SK-N-SH (cell line): Measurements from ENCODE around the gene CARM1. TPM values are rescaled to one million over a fixed set of nuclear protein-coding genes. Genes with fewer than 3 reads are reported as not detected.

Source experiments
- CTCF ChIA-PET: fragments of 300-600, 350-600 bp; formaldehyde crosslinking; extraction: SDS; loops from one replicate; lab custom pipeline; 2021; lab: Yijun Ruan, JAX
- POLR2A ChIA-PET: fragments of 350-600 bp; sonication (Branson Sonifier 250); formaldehyde crosslinking; extraction: SDS; loops from one replicate; lab custom pipeline; 2020; ENCODE audit warnings: antibody characterized with exemption, inconsistent platforms; lab: Yijun Ruan, JAX
- DNase-seq: peaks from one replicate; pipeline ENCODE4 v3.0.0; 2012
- H2AFZ ChIP-seq: fragments of 200-600 bp; sonication (generic); 2 replicates; pipeline ENCODE4 v1.8.1; 2016; ENCODE audit warnings: antibody characterized with exemption, mild to moderate bottlenecking, low read depth
- H3F3A ChIP-seq: fragments of 200-600 bp; sonication (generic); replicated peaks from 2 replicates; pipeline ENCODE3; 2016; ENCODE audit warnings: antibody characterized with exemption, mild to moderate bottlenecking; ENCODE audit not compliant: insufficient read depth
- H3K27ac ChIP-seq, 2 experiments: fragments of 200-500 bp in 1 of 2; fragments of 200-600 bp in 1 of 2; sonication (Bioruptor generic) in 1 of 2; sonication (generic), shearing (Covaris generic) in 1 of 2; 2 replicates each; pipeline versions ENCODE4 v1.5.1 to v1.6.1; 2014 to 2016; ENCODE audit warnings: low read depth in 2 of 2, inconsistent platforms in 1 of 2, low read length in 1 of 2, mild to moderate bottlenecking in 1 of 2, mixed read lengths in 1 of 2
- H3K27me3 ChIP-seq: fragments of 200-600 bp; sonication (generic), shearing (Covaris generic); 2 replicates; pipeline ENCODE4 v1.6.1; 2016; ENCODE audit warnings: mixed run types; ENCODE audit not compliant: insufficient read depth
- H3K36me3 ChIP-seq, 2 experiments: fragments of 200-500 bp in 1 of 2; fragments of 200-600 bp in 1 of 2; sonication (Bioruptor generic) in 1 of 2; sonication (generic) in 1 of 2; replicated peaks in 1 of 2; 2 replicates each; pipeline versions ENCODE3 to v1.5.1; 2014 to 2016; ENCODE audit warnings: low read length in 1 of 2, mild to moderate bottlenecking in 1 of 2; ENCODE audit not compliant: insufficient read depth in 2 of 2, control insufficient read depth in 1 of 2
- H3K4me1 ChIP-seq, 2 experiments: fragments of 200-500 bp in 1 of 2; fragments of 200-600 bp in 1 of 2; sonication (Bioruptor generic) in 1 of 2; sonication (generic), shearing (Covaris generic) in 1 of 2; 2 replicates each; pipeline versions ENCODE4 v1.5.1 to v1.6.1; 2014 to 2016; ENCODE audit warnings: low read depth in 1 of 2, low read length in 1 of 2, mixed run types in 1 of 2; ENCODE audit not compliant: insufficient read depth in 2 of 2, control insufficient read depth in 1 of 2
- H3K4me2 ChIP-seq: fragments of 200-600 bp; sonication (generic), shearing (Covaris generic); 2 replicates; pipeline ENCODE4 v1.6.1; 2017; ENCODE audit warnings: mixed run types
- H3K4me3 ChIP-seq, 2 experiments: fragments of 200-500 bp in 1 of 2; fragments of 200-600 bp in 1 of 2; sonication (Bioruptor generic) in 1 of 2; sonication (generic), shearing (Covaris generic) in 1 of 2; 2 replicates each; pipeline versions ENCODE4 v1.5.1 to v1.8.1; 2014 to 2016; ENCODE audit warnings: low read depth in 2 of 2, inconsistent platforms in 1 of 2, low read length in 1 of 2, mild to moderate bottlenecking in 1 of 2, mixed read lengths in 1 of 2, moderate library complexity in 1 of 2
- H3K79me2 ChIP-seq: fragments of 200-600 bp; sonication (generic); 2 replicates; pipeline ENCODE4 v1.8.1; 2017; ENCODE audit warnings: mild to moderate bottlenecking; ENCODE audit not compliant: insufficient read depth
- H3K9ac ChIP-seq: fragments of 200-600 bp; sonication (generic); 2 replicates; pipeline ENCODE4 v1.6.1; 2017; ENCODE audit warnings: mixed run types
- H3K9me2 ChIP-seq: fragments of 200-600 bp; sonication (generic); 2 replicates; pipeline ENCODE4 v1.6.1; 2017; ENCODE audit warnings: mixed run types
- H3K9me3 ChIP-seq: fragments of 200-600 bp; sonication (generic); 2 replicates; pipeline ENCODE4 v1.6.1; 2017; ENCODE audit warnings: mixed run types, mild to moderate bottlenecking, moderate library complexity
- H4K20me1 ChIP-seq: fragments of 200-600 bp; sonication (generic); 2 replicates; pipeline ENCODE4 v1.6.1; 2017; ENCODE audit warnings: mild to moderate bottlenecking, mixed run types; ENCODE audit not compliant: insufficient read depth
- CHD2 ChIP-seq: fragments of 150-350 bp; IDR thresholded peaks from 2 replicates; pipeline ENCODE4 v1.6.1; 2018; ENCODE audit warnings: low read length; ENCODE audit not compliant: partially characterized antibody
- CTCF ChIP-seq: fragments of 200-600 bp; sonication (generic); IDR thresholded peaks from 2 replicates; pipeline ENCODE4 v1.6.1; 2017; ENCODE audit warnings: antibody characterized with exemption, mild to moderate bottlenecking, moderate library complexity
- ELF1 ChIP-seq: IDR thresholded peaks from 2 replicates; pipeline ENCODE4 v1.4.0; 2012
- FOSL2 ChIP-seq: IDR thresholded peaks from 2 replicates; pipeline ENCODE4 v1.4.0; 2012; ENCODE audit warnings: low read depth, mild to moderate bottlenecking, moderate library complexity, borderline replicate concordance
- FOXJ3 ChIP-seq: sonication (generic); formaldehyde crosslinking; IDR thresholded peaks from 2 replicates; pipeline ENCODE4 v1.5.1; 2020; ENCODE audit warnings: mild to moderate bottlenecking, missing genetic modification reagents
- FOXM1 ChIP-seq: IDR thresholded peaks from 2 replicates; pipeline ENCODE4 v1.4.0; 2012; ENCODE audit warnings: low read depth, mild to moderate bottlenecking
- GABPA ChIP-seq: IDR thresholded peaks from 2 replicates; pipeline ENCODE4 v1.4.0; 2012; ENCODE audit warnings: low read depth, mild to moderate bottlenecking
- IRF3 ChIP-seq: fragments of 150-350 bp; IDR thresholded peaks from 2 replicates; pipeline ENCODE4 v1.6.1; 2016; ENCODE audit warnings: mild to moderate bottlenecking, low read depth, low read length
- JUND ChIP-seq: IDR thresholded peaks from 2 replicates; pipeline ENCODE4 v1.4.0; 2012
- MXI1 ChIP-seq: IDR thresholded peaks from 2 replicates; pipeline ENCODE4 v1.6.1; 2012; ENCODE audit warnings: mild to moderate bottlenecking, low read depth, low read length, improper control_type of control experiment
- POLR2AphosphoS5 ChIP-seq: IDR thresholded peaks from 2 replicates; pipeline ENCODE4 v1.6.1; 2012; ENCODE audit warnings: low read depth, low read length
- REST ChIP-seq: IDR thresholded peaks from 2 replicates; pipeline ENCODE4 v1.6.1; 2012; ENCODE audit warnings: mild to moderate bottlenecking, low read depth, low read length, moderate library complexity
- RFX5 ChIP-seq: IDR thresholded peaks from 2 replicates; pipeline ENCODE4 v1.6.1; 2012; ENCODE audit warnings: mild to moderate bottlenecking, improper control_type of control experiment, low read length
- SMC3 ChIP-seq: IDR thresholded peaks from 2 replicates; pipeline ENCODE4 v1.6.1; 2012; ENCODE audit warnings: low read depth, low read length, improper control_type of control experiment
- TAF1 ChIP-seq: IDR thresholded peaks from 2 replicates; pipeline ENCODE4 v1.6.1; 2012; ENCODE audit warnings: low read depth, mild to moderate bottlenecking, low read length, moderate library complexity, borderline replicate concordance
- TEAD4 ChIP-seq: IDR thresholded peaks from 2 replicates; pipeline ENCODE4 v1.4.0; 2012; ENCODE audit warnings: mild to moderate bottlenecking, borderline replicate concordance; ENCODE audit not compliant: insufficient read depth
- ZBTB33 ChIP-seq: IDR thresholded peaks from 2 replicates; pipeline ENCODE4 v1.4.0; 2012; ENCODE audit warnings: low read depth, borderline replicate concordance
- WGBS: methylation state at CpG from one replicate; pipeline ENCODE4 v1.1.6; 2017; ENCODE audit warnings: low lambda C conversion rate; 5-methylcytosine and 5-hydroxymethylcytosine counted together
- polyA plus RNA-seq, 3 experiments: library from polyadenylated mRNA; depleted of rRNA; stranded (reverse); fragments of >200 nt; gene quantifications; 2 replicates each; pipeline ENCODE4 v1.2.3, GENCODE V29; 2012

CARM1 gene
- polyA plus RNA-seq, 1 of the 3 experiments (the other 2 are of a cell fraction), result 62.2 TPM

- Histone ChIP-seq H3K79me2 (no peaks in the 10 kb centered on the region), H2AFZ (no peak overlapping the region), H3K9me2 (no peaks in the 10 kb centered on the region), H3F3A (peaks cover 6% of the 10 kb centered on the region), H3K9ac (no peak overlapping the region), H3K27me3 (no peaks in the 10 kb centered on the region), H4K20me1 (no peaks in the 10 kb centered on the region), H3K4me1 (no peaks in the 10 kb centered on the region; a peak in 1 of 4 replicates), H3K9me3 (no peaks in the 10 kb centered on the region), H3K27ac (no peak overlapping the region), H3K4me3 (no peak overlapping the region), H3K36me3 (no peaks in the 10 kb centered on the region), H3K4me2 (no peak overlapping the region)
- no peak for TF ChIP-seq FOXM1
- CTCF ChIA-PET, result interaction anchor here (2.5 to 8.1 kb wide), 6 partner anchors 8 to 161 kb away, joined by 17 to 146 read pairs (median 41); partner anchors contain the start of genes C19orf38, DNM2, QTRT1 and TMED1
- POLR2A ChIA-PET, result no interaction called here
- DNase-seq, result no peak
- 91% methylated on average over 6 of the region's 6 CpGs for WGBS
Observed at GRCh38 chr19:10862561-10863106, 8.7 kb upstream of the CARM1 start.

GRCh38 chr19:10863107-10863717, 8.1 kb upstream of the CARM1 start:
- Histone ChIP-seq H3K9me3 (no peaks in the 10 kb centered on the region), H3K4me1 (no peaks in the 10 kb centered on the region; a peak in 1 of 4 replicates), H3K27ac (no peak overlapping the region), H3K36me3 (no peaks in the 10 kb centered on the region)
- DNase-seq, result no peak
- 89% methylated on average over 18 of the region's 18 CpGs for WGBS
- no peak for TF ChIP-seq FOXM1
- no peak for TF ChIP-seq FOSL2
- no peak for TF ChIP-seq SMC3
- TF ChIP-seq ZBTB33, result no peak
- TF ChIP-seq REST, result no peak
- no peak for TF ChIP-seq CHD2
- no peak for TF ChIP-seq JUND
- TF ChIP-seq CTCF, result no peak
- TF ChIP-seq RFX5, result no peak
- TF ChIP-seq FOXJ3 (CRISPR knock-in tag), result no peak
- no peak for TF ChIP-seq POLR2AphosphoS5
- no peak for TF ChIP-seq ELF1
- TF ChIP-seq TAF1, result no peak
- TF ChIP-seq TEAD4, result no peak
- TF ChIP-seq IRF3, result no peak
- no peak for TF ChIP-seq GABPA
- TF ChIP-seq MXI1, result no peak
- TF ChIP-seq, all 33 proteins: peak for 0
- Histone ChIP-seq H2AFZ (no peak overlapping the region; the same call in 1 of the 2 replicates), H3K4me2 (no peak overlapping the region), H3K9ac (no peak overlapping the region), H3K79me2 (no peaks in the 10 kb centered on the region), H3K4me3 (no peak overlapping the region), H3K27me3 (no peaks in the 10 kb centered on the region), H3F3A (peaks cover 5% of the 10 kb centered on the region), H3K9me2 (no peaks in the 10 kb centered on the region), H4K20me1 (no peaks in the 10 kb centered on the region)
- ChIA-PET POLR2A (no interaction called here), CTCF (interaction anchor here (1.0 to 8.1 kb wide), 19 partner anchors 9 to 161 kb away, joined by 3 to 146 read pairs (median 12); partner anchors contain the start of genes C19orf38, DNM2, QTRT1 and TMED1)
